Fibroblast of skin of scalp (primary cell): ENCODE measurements around the gene DHX8.
A peak's percentile ranks its signal among the peaks of the same experiment; 100 is the strongest.
"Not testable (repeated sequence)": the region's sequence is repeated elsewhere in the genome, so short reads cannot be mapped to it uniquely, and the experiment has no call there.

Experiments used
- DNase-seq: peaks from one replicate; pipeline ENCODE4 v3.0.0-alpha.2; 2013

DHX8 gene

GRCh38 chr17:43462569-43462968 lies 21.2 kb upstream of the DHX8 start:
- DNase-seq, result not testable (repeated sequence)

- no peak for DNase-seq
Observed at GRCh38 chr17:43463241-43463640, 20.5 kb upstream of the DHX8 start.

DNA sequence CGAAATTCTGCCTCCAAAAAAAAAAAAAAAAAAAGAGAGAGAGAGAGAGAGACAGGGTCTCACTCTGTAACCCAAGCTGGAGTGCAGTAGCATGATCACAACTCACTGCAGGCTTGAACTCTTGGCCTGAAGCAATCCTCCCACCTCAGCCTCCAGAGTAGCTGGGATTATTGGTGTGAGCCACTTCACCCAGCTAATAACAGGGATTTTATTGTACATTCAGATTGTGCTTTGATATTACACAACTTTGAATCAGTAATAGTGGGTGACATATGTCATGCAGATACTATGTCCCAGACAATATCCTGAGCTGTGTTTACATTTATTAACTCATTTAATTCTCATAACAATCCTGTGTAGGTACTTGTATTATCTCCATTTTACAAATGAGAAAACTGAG lies 19.7 kb upstream of the DHX8 start:
- no peak for DNase-seq

DNA sequence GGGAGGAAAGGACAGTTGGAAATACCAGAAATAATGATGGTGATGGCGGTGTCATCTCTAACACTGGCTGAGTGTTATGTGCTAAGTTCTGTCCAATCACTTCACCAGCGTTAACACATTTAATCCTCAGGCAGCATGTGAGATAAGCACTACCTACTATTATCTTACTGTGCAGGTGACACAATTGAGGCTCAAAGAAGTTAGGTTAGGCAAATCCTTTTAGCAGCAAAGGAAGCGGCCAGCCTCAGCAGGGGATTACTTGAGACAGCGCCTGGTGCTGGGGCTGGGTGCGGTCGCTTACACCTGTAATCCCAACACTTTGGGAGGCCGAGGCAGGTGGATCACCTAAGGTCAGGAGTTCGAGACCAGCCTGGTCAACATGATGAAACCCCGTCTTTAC lies 18.7 kb upstream of the DHX8 start:
- no peak for DNase-seq

DNA sequence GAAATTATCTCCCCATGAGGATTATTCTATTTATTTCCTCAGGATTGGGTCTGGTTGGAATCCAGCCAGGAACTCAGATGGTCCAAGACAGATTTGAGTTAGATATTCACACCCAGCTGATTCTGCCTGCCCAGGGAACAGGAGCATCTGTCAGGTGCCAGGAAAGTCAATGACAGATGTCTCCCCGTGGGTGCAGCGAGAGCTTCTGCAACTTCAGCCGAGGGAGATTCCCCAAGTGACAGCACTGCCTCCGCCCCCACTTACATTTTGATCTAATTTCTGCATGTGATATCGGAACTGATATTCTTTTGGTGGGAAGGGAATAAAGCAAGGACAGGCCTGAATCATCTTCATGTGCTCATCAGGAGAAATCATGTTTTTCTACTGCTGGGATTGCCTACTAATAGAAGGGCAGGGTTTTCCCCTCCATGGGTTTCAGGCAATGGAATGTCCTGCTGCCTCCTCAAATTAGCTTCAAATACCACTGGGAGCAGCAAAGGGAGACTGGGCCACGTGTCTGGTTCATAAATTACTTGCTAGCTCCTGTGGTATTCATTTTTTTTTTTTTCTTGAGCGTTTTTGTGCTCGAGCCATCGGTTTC lies 15.7 kb upstream of the DHX8 start:
- DNase-seq, result peak; percentile 95

DNA sequence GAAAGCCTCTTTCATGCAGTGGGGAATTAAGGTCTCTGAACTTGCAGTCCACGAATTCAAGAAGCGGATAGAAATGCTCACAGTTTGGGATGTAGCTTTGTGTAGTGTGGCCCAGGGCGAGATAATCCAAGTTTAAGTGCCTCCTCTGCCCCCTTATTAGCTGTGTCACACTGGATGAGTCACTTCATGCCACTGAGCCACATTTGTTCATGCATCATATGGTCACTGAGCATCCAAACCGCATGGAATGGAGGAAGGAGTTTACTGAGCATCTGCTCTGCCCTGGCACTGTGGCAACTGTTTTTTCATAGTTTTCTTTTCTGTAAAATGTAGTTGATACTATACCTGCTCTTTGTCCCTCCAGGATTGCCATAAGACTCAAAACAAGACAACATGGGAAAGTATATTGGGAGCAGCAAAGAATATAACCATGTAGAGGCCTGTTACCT lies 15.1 kb upstream of the DHX8 start:
- DNase-seq, result peak; percentile 85

- peak; percentile 84 for DNase-seq
Observed at GRCh38 chr17:43469145-43469544, 14.6 kb upstream of the DHX8 start.

DNA sequence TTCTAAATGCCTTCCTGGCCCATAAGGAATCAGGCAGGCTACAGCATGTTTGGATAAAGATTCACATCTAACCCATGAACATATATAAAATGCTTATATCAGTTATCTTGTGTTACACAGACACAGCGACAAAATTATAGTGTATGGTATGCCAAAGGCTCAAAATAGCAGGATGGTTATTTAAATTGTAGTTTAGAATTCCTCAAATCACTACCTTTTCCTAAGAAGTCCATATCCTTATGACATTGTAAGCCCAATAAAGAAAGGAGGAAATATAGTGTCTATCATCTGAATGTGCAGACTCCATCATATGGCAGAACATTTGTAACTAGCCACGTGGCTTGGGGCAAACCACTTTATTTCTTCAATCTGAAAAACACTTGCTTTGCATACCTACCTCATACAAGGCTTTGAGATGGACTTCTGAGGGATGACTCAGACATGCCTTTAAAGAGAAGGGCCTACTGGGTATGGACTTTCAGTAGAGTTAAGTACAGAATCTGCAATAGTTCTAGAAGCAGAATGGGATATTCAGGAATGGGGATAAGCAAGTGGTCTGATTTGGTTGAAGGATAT lies 12.1 kb upstream of the DHX8 start:
- DNase-seq, result peak; percentile 21

GRCh38 chr17:43475494-43476089 lies 8.2 kb upstream of the DHX8 start:
- DNase-seq, result no peak

- DNase-seq, result not testable (repeated sequence)
Observed at GRCh38 chr17:43476306-43476705, 7.5 kb upstream of the DHX8 start.

DNA sequence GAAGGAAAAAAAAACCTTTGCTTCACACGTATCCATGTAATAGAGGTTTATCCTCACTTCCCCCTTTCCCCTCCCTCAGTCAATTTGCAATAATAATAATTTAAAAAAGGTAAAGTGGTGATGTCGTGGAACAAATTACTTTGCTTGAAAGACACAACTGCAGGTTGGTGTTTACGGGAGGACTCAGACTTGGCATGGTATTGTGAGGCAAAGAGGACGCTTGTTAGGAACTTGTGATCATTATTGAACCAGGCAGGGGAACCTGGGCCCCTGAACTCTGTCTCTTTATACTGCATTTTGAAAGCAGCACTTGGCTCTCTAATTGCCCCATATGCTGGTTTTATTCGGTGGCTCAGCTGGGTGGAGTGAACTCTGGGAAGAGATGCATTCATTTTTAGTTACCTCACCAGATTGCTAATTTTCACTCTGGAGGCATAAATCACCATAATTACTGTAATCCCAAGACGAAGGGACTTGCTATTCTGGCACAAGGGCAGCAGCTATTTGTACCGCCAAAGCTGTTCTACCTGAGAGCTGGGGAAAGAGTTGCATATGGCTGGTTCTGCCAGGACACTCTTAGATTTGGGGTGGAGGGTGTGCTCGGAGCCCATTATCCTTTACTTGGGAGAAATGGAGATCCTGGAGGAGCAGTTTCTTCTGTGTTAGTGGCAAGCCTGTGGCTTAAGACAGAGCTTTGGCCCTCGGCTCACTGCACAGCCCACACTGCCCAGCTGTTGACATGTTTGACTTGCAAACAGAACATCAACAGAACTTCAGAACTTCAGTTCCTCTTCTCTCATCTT lies 5.7 kb upstream of the DHX8 start:
- no peak for DNase-seq

DNA sequence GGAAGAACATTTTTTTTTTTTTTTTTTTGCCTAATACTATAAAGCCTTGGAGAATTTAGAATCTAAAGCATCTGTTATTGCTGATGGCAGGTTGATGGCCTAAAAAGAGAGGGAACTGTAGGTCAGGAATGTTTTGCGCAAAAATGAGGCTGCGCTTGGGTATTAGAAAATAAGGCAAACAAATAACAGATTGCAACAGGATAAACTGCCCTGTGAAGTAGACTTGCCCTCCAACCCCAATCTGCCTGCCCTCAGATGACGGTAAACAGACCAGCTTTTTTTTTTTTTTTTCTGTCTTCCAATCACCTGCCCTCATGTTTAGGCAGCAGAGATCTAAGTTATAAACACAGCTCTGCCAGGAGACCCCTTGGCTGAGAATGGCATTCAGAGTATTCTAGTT lies 3.8 kb upstream of the DHX8 start:
- DNase-seq, result no peak

DNA sequence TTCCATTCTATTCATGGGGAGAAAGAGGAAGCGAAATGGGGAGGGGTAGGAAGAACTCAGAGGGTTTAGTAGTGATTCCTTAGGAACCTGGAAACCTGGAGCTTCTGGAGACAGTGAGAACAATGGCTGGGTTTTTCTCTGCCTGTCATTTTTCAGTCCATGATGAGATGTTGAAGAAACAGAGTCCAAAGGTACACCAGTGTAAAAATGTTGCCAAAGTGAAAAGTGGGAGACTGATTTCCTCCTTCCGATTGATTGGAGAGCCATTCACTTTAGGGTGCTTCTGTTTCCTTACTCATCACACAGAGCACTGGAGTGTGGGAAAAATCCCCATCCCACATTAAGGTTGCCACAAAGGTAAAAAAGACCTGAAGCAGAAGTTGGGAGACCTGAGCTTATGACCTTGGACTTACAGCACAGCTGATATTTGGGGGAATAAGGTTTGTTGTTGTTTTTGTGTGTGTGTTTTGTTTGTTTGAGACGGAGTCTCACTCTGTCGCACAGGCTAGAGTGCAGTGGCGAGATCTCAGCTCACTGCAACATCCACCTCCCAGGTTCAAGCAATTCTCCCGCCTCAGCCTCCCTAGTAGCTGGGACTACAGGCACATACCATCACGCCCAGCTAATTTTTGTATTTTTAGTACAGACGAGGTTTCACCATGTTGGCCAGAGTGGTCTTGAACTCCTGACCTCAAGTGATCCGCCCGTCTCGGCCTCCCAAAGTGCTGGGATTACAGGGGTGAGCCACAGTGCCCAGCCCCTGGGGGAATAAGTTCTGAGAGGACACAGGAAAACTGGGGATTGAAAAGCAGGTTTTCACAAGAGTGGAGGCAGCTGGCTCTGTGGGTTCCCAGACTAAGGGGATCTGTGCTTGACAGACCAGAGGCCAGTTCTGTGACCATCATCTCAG lies 1.4 kb upstream of the DHX8 start:
- no peak for DNase-seq

- DNase-seq, result no peak
Observed at GRCh38 chr17:43490621-43491020, 6.8 kb downstream of the DHX8 start.

DNA sequence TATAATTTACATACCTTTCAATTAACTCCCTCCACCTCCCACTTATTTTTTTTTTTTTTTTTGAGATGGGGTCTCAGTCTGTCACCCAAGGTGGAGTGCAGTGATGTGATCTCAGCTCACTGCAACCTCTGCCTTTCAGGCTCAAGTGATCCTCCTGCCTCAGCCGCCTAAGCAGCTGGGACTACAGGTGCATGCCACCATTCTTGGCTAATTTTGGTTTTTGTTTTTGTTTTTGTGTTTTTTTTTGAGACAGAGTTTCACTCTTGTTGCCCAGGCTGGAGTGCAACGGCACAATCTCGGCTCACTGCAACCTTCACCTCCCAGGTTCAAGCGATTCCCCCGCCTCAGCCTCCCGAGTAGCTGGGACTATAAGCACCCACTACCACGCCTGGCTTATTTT lies 25.7 kb downstream of the DHX8 start:
- not testable (repeated sequence) for DNase-seq

GRCh38 chr17:43511199-43511598 lies 27.4 kb downstream of the DHX8 start:
- not testable (repeated sequence) for DNase-seq

- no peak for DNase-seq
Observed at GRCh38 chr17:43515656-43516055, 31.9 kb downstream of the DHX8 start.

GRCh38 chr17:43517161-43517560 lies 33.4 kb downstream of the DHX8 start:
- DNase-seq, result no peak

DNA sequence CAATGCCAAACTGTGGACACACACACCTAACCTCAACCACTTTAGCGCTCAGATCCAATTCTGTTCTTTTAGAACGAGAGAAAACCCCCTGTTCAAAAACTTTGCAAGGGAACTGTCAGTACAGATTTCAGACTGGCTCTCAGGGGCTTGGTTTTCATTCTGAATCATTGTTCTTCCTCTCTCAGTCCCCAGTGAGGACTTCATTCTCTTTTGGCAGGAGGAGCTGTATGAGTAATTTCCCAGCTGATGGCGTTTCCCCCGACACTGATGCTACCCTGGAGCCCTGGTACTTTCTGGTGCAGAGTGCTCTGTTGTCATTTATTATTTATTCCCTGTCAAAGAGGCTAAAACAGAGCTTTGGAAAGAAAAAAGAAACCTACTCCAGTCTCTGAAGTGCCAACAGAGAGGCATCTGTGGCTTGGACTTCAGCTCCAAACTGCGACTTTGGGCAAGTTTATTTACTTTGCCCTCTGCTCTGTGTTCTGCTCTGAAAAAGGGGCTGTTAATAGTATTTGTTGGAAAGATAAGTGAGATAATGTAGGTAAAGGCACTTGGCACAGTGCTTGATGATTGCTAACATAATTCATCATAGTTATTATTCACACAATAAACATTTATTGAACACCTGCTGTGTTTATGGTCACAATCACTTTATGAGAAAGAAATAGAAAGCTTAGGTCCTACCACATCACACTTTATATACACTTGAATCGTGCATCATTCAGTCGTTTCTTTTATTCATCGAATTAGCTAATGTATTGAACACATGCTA lies 34.0 kb downstream of the DHX8 start:
- DNase-seq, result peak; percentile 48

GRCh38 chr17:43521389-43521788 lies 37.6 kb downstream of the DHX8 start:
- no peak for DNase-seq

- DNase-seq, result peak; percentile 68
Observed at GRCh38 chr17:43524945-43525575, 41.3 kb downstream of the DHX8 start.
